ENCODE measurements around the gene MYOM3.

DNA sequence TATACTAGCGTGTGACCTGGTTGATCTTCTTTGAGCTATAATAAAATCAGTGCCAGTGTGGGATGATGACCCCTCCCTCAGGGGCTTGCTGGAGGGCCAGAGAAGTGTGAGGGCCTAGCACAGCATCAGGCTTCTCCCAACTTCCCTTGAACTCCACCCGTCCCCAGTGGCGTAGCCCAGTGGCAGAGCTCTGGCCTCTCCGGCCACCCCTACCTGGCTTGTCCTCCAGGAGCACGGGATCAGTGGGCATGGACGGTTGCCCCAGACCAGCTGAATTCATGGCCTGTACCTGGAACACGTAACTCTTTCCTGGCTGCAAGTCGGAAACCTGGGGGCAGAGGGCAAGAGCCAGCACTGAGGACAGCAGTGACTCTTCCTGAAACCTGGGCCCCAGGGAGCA, 36.0 kb downstream of the MYOM3 start:
- no peak for TF ChIP-seq TAF1 (IDR thresholded peaks at IDR 0.05; ENCODE audit: low read depth)
- TF ChIP-seq EZH2 (IDR thresholded peaks at IDR 0.05; ENCODE audit: borderline replicate concordance, insufficient read depth, low read length, poor library complexity, severe bottlenecking), result no peak

Measured in neural cell (in vitro differentiated cells).